Upper lobe of left lung (tissue), 6 donors: ENCODE results near the gene ATP2B2. TPM values are rescaled to one million over a fixed set of nuclear protein-coding genes. Genes with fewer than 3 reads are reported as not detected.

Source experiments
- ATAC-seq, 2 donors: fragments of 200-7000 bp; cut with Tn5 transposase; one replicate each; pipeline ENCODE4 v1.9.1; 2022; ENCODE audit warnings: mild to moderate bottlenecking in 2 of 2, moderate library complexity in 2 of 2; ENCODE audit not compliant: low FRiP score in 2 of 2
- DNase-seq, 2 donors: peaks; one replicate each; pipeline ENCODE4 v3.0.0-alpha.2; 2019 to 2020
- H3K27ac ChIP-seq, 4 donors: fragments of 200-600 bp; sonication (generic); one replicate each; pipeline ENCODE4 v1.5.1; 2016 to 2019
- H3K27me3 ChIP-seq, 4 donors: fragments of 200-600 bp; sonication (generic); one replicate each; pipeline ENCODE4 v1.5.1; 2017 to 2019
- H3K36me3 ChIP-seq, 4 donors: fragments of 200-600 bp; sonication (generic); one replicate each; pipeline ENCODE4 v1.5.1; 2016 to 2019
- H3K4me1 ChIP-seq, 4 donors: fragments of 200-600 bp; sonication (generic); one replicate each; pipeline ENCODE4 v1.5.1; 2018 to 2019
- H3K4me3 ChIP-seq, 4 donors: fragments of 200-600 bp; sonication (generic); one replicate each; pipeline ENCODE4 v1.5.1; 2017 to 2019; ENCODE audit warnings: mild to moderate bottlenecking in 2 of 4, moderate library complexity in 1 of 4
- H3K9me3 ChIP-seq, 4 donors: fragments of 200-600 bp; sonication (generic); one replicate each; pipeline ENCODE4 v1.5.1; 2018 to 2019
- CTCF ChIP-seq, 6 experiments: fragments of 450-650 bp in 4 of 6; fragments of 200-600 bp in 2 of 6; sonication (generic) in 2 of 6; IDR thresholded peaks; one replicate each; pipeline ENCODE4 v1.5.1; 2016 to 2019; ENCODE audit warnings: antibody characterized with exemption in 6 of 6
- EP300 ChIP-seq, 4 donors: sonication (generic); formaldehyde crosslinking; IDR thresholded peaks; one replicate each; pipeline ENCODE4 v1.5.1; 2017; ENCODE audit warnings: antibody characterized with exemption in 4 of 4, control low read depth in 2 of 4
- POLR2A ChIP-seq, 4 donors: fragments of 450-650 bp; IDR thresholded peaks; one replicate each; pipeline ENCODE4 v1.5.1; 2016 to 2017; ENCODE audit warnings: antibody characterized with exemption in 4 of 4, mild to moderate bottlenecking in 2 of 4
- POLR2AphosphoS5 ChIP-seq, 2 donors: sonication (generic); formaldehyde crosslinking; IDR thresholded peaks; one replicate each; pipeline ENCODE4 v1.5.1; 2017; ENCODE audit warnings: antibody characterized with exemption in 2 of 2
- WGBS, 2 donors: methylation state at CpG; one replicate each; pipeline ENCODE4 v1.1.5; 2017 to 2018; 5-methylcytosine and 5-hydroxymethylcytosine counted together
- total RNA-seq, 6 donors: library from RNA; depleted of rRNA in 4 of 6; stranded (reverse); fragments of >200 nt in 4 of 6; gene quantifications; one replicate each; pipeline versions ENCODE4 v1.1.0 to v1.2.1, GENCODE V29; 2016 to 2021
- donor health status: DM: no; HTN: no; CAD: no; lungs with moderate emphysema.
- donor health status: DM: no; HTN: yes; CAD: no; lungs with severe emphysema.

The ATP2B2 gene
- total RNA-seq, 6 donors from 2014 or later, result 0.13 to 0.30 TPM; not detected in 4

- Histone ChIP-seq H3K27me3 (no peaks in the 10 kb centered on the region), H3K9me3 (no peaks in the 10 kb centered on the region), H3K36me3 (no peaks in the 10 kb centered on the region), H3K27ac (no peak overlapping the region), H3K4me1 (no peaks in the 10 kb centered on the region), H3K4me3 (no peak overlapping the region)
- DNase-seq (peak in 1 of 2 donors; percentile 75), ATAC-seq (no peak)
- 59 to 78% methylated on average over 10 to 11 of the region's 16 CpGs for WGBS, 2 donors
- TF ChIP-seq CTCF (IDR thresholded peaks at IDR 0.05), result no peak
- no peak for TF ChIP-seq POLR2AphosphoS5 (IDR thresholded peaks at IDR 0.05)
- no peak for TF ChIP-seq EP300 (IDR thresholded peaks at IDR 0.05)
- TF ChIP-seq POLR2A (IDR thresholded peaks at IDR 0.05), result no peak
These were observed 127.1 kb downstream of the ATP2B2 start for GRCh38 chr3:10378246-10378645.

GRCh38 chr3:10377148-10377725, 128.1 kb downstream of the ATP2B2 start:
- Histone ChIP-seq H3K4me1 (no peaks in the 10 kb centered on the region), H3K36me3 (no peaks in the 10 kb centered on the region), H3K27ac (no peak overlapping the region), H3K27me3 (no peaks in the 10 kb centered on the region), H3K4me3 (no peak overlapping the region), H3K9me3 (no peaks in the 10 kb centered on the region)
- DNase-seq, result peak in 1 of 2 donors; percentile 60
- TF ChIP-seq POLR2A (IDR thresholded peaks at IDR 0.05) (no peak), POLR2AphosphoS5 (IDR thresholded peaks at IDR 0.05) (no peak), CTCF (IDR thresholded peaks at IDR 0.05) (no peak)
- 70 to 88% methylated on average over 6 to 16 of the region's 16 CpGs for WGBS, 2 donors
- no peak for ATAC-seq

GRCh38 chr3:10376353-10376752, 129.0 kb downstream of the ATP2B2 start:
- DNase-seq (no peak), ATAC-seq (no peak)
- H3K27me3 ChIP-seq, result no peaks in the 10 kb centered on the region
- TF ChIP-seq EP300 (IDR thresholded peaks at IDR 0.05) (no peak), CTCF (IDR thresholded peaks at IDR 0.05) (no peak), POLR2A (IDR thresholded peaks at IDR 0.05) (no peak)
- H3K9me3 ChIP-seq, result no peaks in the 10 kb centered on the region
- 43 to 63% methylated on average over 4 to 6 of the region's 6 CpGs for WGBS, 2 donors
- no peak overlapping the region for H3K4me3 ChIP-seq
- no peak overlapping the region for H3K27ac ChIP-seq
- no peaks in the 10 kb centered on the region for H3K4me1 ChIP-seq
- H3K36me3 ChIP-seq, result no peaks in the 10 kb centered on the region

GRCh38 chr3:10375296-10376053, 129.9 kb downstream of the ATP2B2 start:
- ATAC-seq, result no peak
- peak in 1 of 2 donors; percentile 66 for DNase-seq
- Histone ChIP-seq H3K4me3 (no peak overlapping the region), H3K27me3 (no peaks in the 10 kb centered on the region), H3K4me1 (no peaks in the 10 kb centered on the region), H3K36me3 (no peaks in the 10 kb centered on the region), H3K9me3 (peaks cover 0 to 4% (median 0%) of the 10 kb centered on the region in 4 donors), H3K27ac (no peak overlapping the region)
- 90 to 91% methylated on average over 22 to 23 of the region's 23 CpGs for WGBS, 2 donors
- TF ChIP-seq POLR2A (IDR thresholded peaks at IDR 0.05) (no peak), CTCF (IDR thresholded peaks at IDR 0.05) (no peak), EP300 (IDR thresholded peaks at IDR 0.05) (no peak), POLR2AphosphoS5 (IDR thresholded peaks at IDR 0.05) (no peak)
